ENCODE results near the gene CEND1. TPM values are rescaled to one million over a fixed set of nuclear protein-coding genes. Genes with fewer than 3 reads are reported as not detected.

The CEND1 gene
- total RNA-seq, 1 experiment from 2014 or later = 0.81 TPM

- Histone ChIP-seq H4K20me1 (ENCODE audit: control insufficient read depth, insufficient read depth, insufficient read length) (no peaks in the 10 kb centered on the region), H3K9ac (ENCODE audit: extremely low read depth, insufficient read length, low read length) (no peak overlapping the region)
Observed at GRCh38 chr11:764322-765024, 25.4 kb downstream of the CEND1 start.

More at GRCh38 chr11:764322-765024, 25.4 kb downstream of the CEND1 start:
- Histone ChIP-seq H3K9me3 (ENCODE audit: control insufficient read depth, low read depth, low read length) (no peaks in the 10 kb centered on the region), H2AFZ (ENCODE audit: low read length) (no peak overlapping the region), H4K91ac (ENCODE audit: insufficient read length, low read depth, low read length) (no peak overlapping the region), H3K79me2 (ENCODE audit: insufficient read depth, low read length) (no peaks in the 10 kb centered on the region), H3K18ac (ENCODE audit: insufficient read length, low read depth, low read length) (no peak overlapping the region), H3K27me3 (ENCODE audit: insufficient read depth, low read length) (no peaks in the 10 kb centered on the region), H3T11ph (ENCODE audit: low read length) (no peak overlapping the region), H2BK5ac (ENCODE audit: insufficient read length, low read length) (no peak overlapping the region), H2BK12ac (ENCODE audit: insufficient read length, low read depth, low read length) (no peak overlapping the region), H3K4me2 (ENCODE audit: insufficient read depth, insufficient read length, low read length) (no peak overlapping the region), H3K4me1 (ENCODE audit: insufficient read depth, low read length) (no peaks in the 10 kb centered on the region), H3K79me1 (ENCODE audit: insufficient read depth, low read depth, low read length, poor library complexity, severe bottlenecking) (no peaks in the 10 kb centered on the region), H2BK120ac (ENCODE audit: low read depth, low read length, poor library complexity, severe bottlenecking) (no peak overlapping the region), H3K27ac (ENCODE audit: insufficient read length, low read depth, low read length) (no peak overlapping the region), H4K8ac (replicated peaks; ENCODE audit: insufficient read length, low read depth, low read length) (no peak overlapping the region), H4K5ac (ENCODE audit: insufficient read length, low read depth, low read length) (no peak overlapping the region), H3K14ac (ENCODE audit: insufficient read depth, low read length) (no peak overlapping the region), H3K23me2 (ENCODE audit: insufficient read length, low read depth, low read length, poor library complexity, severe bottlenecking) (no peaks in the 10 kb centered on the region), H3K23ac (ENCODE audit: insufficient read length, low read depth, low read length) (no peak overlapping the region), H2BK15ac (ENCODE audit: low read depth, low read length) (no peak overlapping the region), H2AK5ac (ENCODE audit: insufficient read length, low read length) (no peak overlapping the region), H3K4ac (ENCODE audit: low read depth, low read length) (no peak overlapping the region), H3K56ac (ENCODE audit: insufficient read length, low read depth, low read length) (no peak overlapping the region), H2BK20ac (ENCODE audit: low read depth, low read length, poor library complexity, severe bottlenecking) (no peak overlapping the region)
- Mint-ChIP-seq H3K9me3 (no peaks in the 10 kb centered on the region), H3K4me3 (no peak overlapping the region), H3K27me3 (ENCODE audit: low read depth) (no peaks in the 10 kb centered on the region), H3K4me1 (peaks cover 11 to 15% of the 10 kb centered on the region in 2 experiments), H3K27ac (peak overlapping the region in 1 of 3 experiments; percentile 72; a peak in 1 of 7 replicates), H3K36me3 (ENCODE audit: insufficient read depth in 1 of 3, low read depth in 3 of 3) (peaks cover 28 to 73% (median 57%) of the 10 kb centered on the region in 3 experiments; a peak in 6 of 7 replicates)
- no CpG with 5 or more reads among the region's 18 CpGs for WGBS (ENCODE audit: extremely low coverage, insufficient read length, low lambda C conversion rate)
- DNase-seq = no peak
- no peak for TF ChIP-seq CTCF (conservative IDR thresholded peaks at IDR 0.05)

Data from H9 (cell line).